Skeletal muscle tissue (tissue), 4 donors: Measurements from ENCODE around the gene CDK5R2. TPM values are rescaled to one million over a fixed set of nuclear protein-coding genes. Genes with fewer than 3 reads are reported as not detected.
A peak's percentile ranks its signal among the peaks of the same experiment; 100 is the strongest.

ENCODE experiments used
- H3K27ac ChIP-seq: one replicate; pipeline ENCODE4 v1.7.0; 2013; ENCODE audit warnings: mild to moderate bottlenecking, low read depth, low read length, inconsistent platforms
- H3K27me3 ChIP-seq, 3 donors: one replicate each; pipeline ENCODE4 v1.7.0; 2013; ENCODE audit warnings: low read length in 3 of 3; ENCODE audit not compliant: control insufficient read depth in 3 of 3, insufficient read depth in 3 of 3
- H3K36me3 ChIP-seq, 3 donors: one replicate each; pipeline ENCODE4 v1.7.0; 2013; ENCODE audit warnings: low read length in 3 of 3; ENCODE audit not compliant: control insufficient read depth in 3 of 3, insufficient read depth in 3 of 3
- H3K4me1 ChIP-seq, 3 donors: one replicate each; pipeline ENCODE4 v1.7.0; 2013; ENCODE audit warnings: low read length in 3 of 3, mild to moderate bottlenecking in 3 of 3; ENCODE audit not compliant: control insufficient read depth in 3 of 3, insufficient read depth in 3 of 3
- H3K4me3 ChIP-seq, 3 donors: one replicate each; pipeline ENCODE4 v1.7.0; 2013; ENCODE audit warnings: low read length in 3 of 3
- H3K9ac ChIP-seq, 3 donors: one replicate each; pipeline ENCODE4 v1.7.0; 2013; ENCODE audit warnings: low read length in 3 of 3, mild to moderate bottlenecking in 3 of 3, moderate library complexity in 2 of 3, low read depth in 1 of 3
- H3K9me3 ChIP-seq, 3 donors: one replicate each; pipeline ENCODE4 v1.7.0; 2013; ENCODE audit warnings: low read length in 3 of 3; ENCODE audit not compliant: control insufficient read depth in 3 of 3
- total RNA-seq: library from RNA; depleted of rRNA; stranded (reverse); fragments of >200 nt; gene quantifications from one replicate; pipeline ENCODE4 v1.2.3, GENCODE V29; 2014
- donor health status: Osteomylitis.

Gene CDK5R2
- total RNA-seq, 1 donor from 2014 or later: not detected

- peaks cover 26 to 40% (median 36%) of the 10 kb centered on the region in 3 donors for H3K4me1 ChIP-seq
- H3K4me3 ChIP-seq: no peak overlapping the region
- H3K9me3 ChIP-seq: no peaks in the 10 kb centered on the region
- no peaks in the 10 kb centered on the region for H3K36me3 ChIP-seq
- peaks cover 89 to 93% (median 93%) of the 10 kb centered on the region in 3 donors for H3K27me3 ChIP-seq
- H3K9ac ChIP-seq: no peak overlapping the region
- H3K27ac ChIP-seq: no peak overlapping the region
Measured at GRCh38 chr2:218985325-218986091, 26.0 kb downstream of the CDK5R2 start.

- Histone ChIP-seq H3K27me3 (peaks cover 90 to 95% (median 94%) of the 10 kb centered on the region in 3 donors), H3K9me3 (no peaks in the 10 kb centered on the region), H3K36me3 (no peaks in the 10 kb centered on the region), H3K27ac (no peak overlapping the region), H3K4me1 (peaks cover 19 to 33% (median 30%) of the 10 kb centered on the region in 3 donors), H3K9ac (no peak overlapping the region), H3K4me3 (no peak overlapping the region)
Measured at GRCh38 chr2:218986148-218986761, 26.8 kb downstream of the CDK5R2 start.

- Histone ChIP-seq H3K27me3 (peaks cover 94 to 95% (median 94%) of the 10 kb centered on the region in 3 donors), H3K9ac (no peak overlapping the region), H3K36me3 (no peaks in the 10 kb centered on the region)
Measured at GRCh38 chr2:218988164-218988563, 28.7 kb downstream of the CDK5R2 start.

GRCh38 chr2:218988650-218989049, 29.2 kb downstream of the CDK5R2 start:
- Histone ChIP-seq H3K27me3 (peaks cover 94 to 95% (median 94%) of the 10 kb centered on the region in 3 donors), H3K4me1 (peaks cover 20 to 25% (median 22%) of the 10 kb centered on the region in 3 donors), H3K9ac (no peak overlapping the region), H3K36me3 (no peaks in the 10 kb centered on the region), H3K4me3 (no peak overlapping the region), H3K9me3 (no peaks in the 10 kb centered on the region), H3K27ac (no peak overlapping the region)

More at GRCh38 chr2:218988164-218988563, 28.7 kb downstream of the CDK5R2 start:
- H3K4me3 ChIP-seq: no peak overlapping the region
- no peak overlapping the region for H3K27ac ChIP-seq
- H3K4me1 ChIP-seq: peaks cover 16 to 22% (median 22%) of the 10 kb centered on the region in 3 donors
- H3K9me3 ChIP-seq: no peaks in the 10 kb centered on the region

GRCh38 chr2:218990052-218990451, 30.6 kb downstream of the CDK5R2 start:
- Histone ChIP-seq H3K9me3 (no peaks in the 10 kb centered on the region), H3K36me3 (no peaks in the 10 kb centered on the region), H3K4me3 (no peak overlapping the region), H3K9ac (no peak overlapping the region), H3K27ac (no peak overlapping the region), H3K4me1 (peaks cover 12 to 19% (median 16%) of the 10 kb centered on the region in 3 donors), H3K27me3 (peaks cover 93 to 96% (median 94%) of the 10 kb centered on the region in 3 donors)

GRCh38 chr2:218990612-218991011, 31.1 kb downstream of the CDK5R2 start:
- H3K27ac ChIP-seq: no peak overlapping the region
- no peak overlapping the region for H3K4me3 ChIP-seq
- peaks cover 12 to 18% (median 16%) of the 10 kb centered on the region in 3 donors for H3K4me1 ChIP-seq
- no peaks in the 10 kb centered on the region for H3K36me3 ChIP-seq
- H3K9ac ChIP-seq: no peak overlapping the region
- H3K27me3 ChIP-seq: peaks cover 95 to 98% (median 95%) of the 10 kb centered on the region in 3 donors
- H3K9me3 ChIP-seq: no peaks in the 10 kb centered on the region

- Histone ChIP-seq H3K9ac (no peak overlapping the region), H3K27me3 (peaks cover 90 to 97% (median 91%) of the 10 kb centered on the region in 3 donors), H3K4me3 (no peak overlapping the region), H3K36me3 (no peaks in the 10 kb centered on the region), H3K4me1 (peaks cover 20 to 26% (median 24%) of the 10 kb centered on the region in 3 donors), H3K27ac (no peak overlapping the region), H3K9me3 (no peaks in the 10 kb centered on the region)
Measured at GRCh38 chr2:218991674-218992168, 32.3 kb downstream of the CDK5R2 start.

GRCh38 chr2:218992196-218992595, 32.7 kb downstream of the CDK5R2 start:
- Histone ChIP-seq H3K36me3 (no peaks in the 10 kb centered on the region), H3K4me3 (no peak overlapping the region), H3K27me3 (peaks cover 86 to 93% (median 87%) of the 10 kb centered on the region in 3 donors), H3K9ac (no peak overlapping the region), H3K4me1 (peaks cover 20 to 26% (median 24%) of the 10 kb centered on the region in 3 donors), H3K9me3 (no peaks in the 10 kb centered on the region), H3K27ac (no peak overlapping the region)

- Histone ChIP-seq H3K9me3 (no peaks in the 10 kb centered on the region), H3K27ac (no peak overlapping the region), H3K9ac (peak overlapping the region in 1 of 3 donors; percentile 45), H3K36me3 (no peaks in the 10 kb centered on the region), H3K4me3 (peak overlapping the region in 2 of 3 donors; percentile 54 to 66), H3K4me1 (peaks cover 20 to 26% (median 24%) of the 10 kb centered on the region in 3 donors), H3K27me3 (peaks cover 80 to 88% (median 84%) of the 10 kb centered on the region in 3 donors)
Measured at GRCh38 chr2:218992703-218993344, 33.4 kb downstream of the CDK5R2 start.
